NB4 (cell line): Measurements from ENCODE around the gene MICAL3.
A peak's percentile ranks its signal among the peaks of the same experiment; 100 is the strongest.

ENCODE experiments used
- DNase-seq: peaks from one replicate; pipeline ENCODE4 v3.0.0; 2010; ENCODE audit warnings: low read depth
- H3K4me3 ChIP-seq: one replicate; pipeline ENCODE4 v1.5.1; 2011; ENCODE audit warnings: mild to moderate bottlenecking, low read depth, low read length, moderate library complexity
- MAX ChIP-seq: IDR thresholded peaks from 2 replicates; pipeline ENCODE4 v1.6.1; 2011; ENCODE audit warnings: low read depth, low read length
- MYC ChIP-seq: IDR thresholded peaks from 2 replicates; pipeline ENCODE4 v1.6.1; 2011; ENCODE audit warnings: low read depth, low read length
- POLR2A ChIP-seq: IDR thresholded peaks from 2 replicates; pipeline ENCODE4 v1.6.1; 2011; ENCODE audit warnings: mild to moderate bottlenecking; ENCODE audit not compliant: insufficient read length; ENCODE audit errors: extremely low read depth
- TF ChIP-seq, protein P1 (sequence below): IDR thresholded peaks from one replicate; pipeline ENCODE4 v1.5.1; 2012; ENCODE audit warnings: low read depth, low read length

MICAL3 gene

DNA sequence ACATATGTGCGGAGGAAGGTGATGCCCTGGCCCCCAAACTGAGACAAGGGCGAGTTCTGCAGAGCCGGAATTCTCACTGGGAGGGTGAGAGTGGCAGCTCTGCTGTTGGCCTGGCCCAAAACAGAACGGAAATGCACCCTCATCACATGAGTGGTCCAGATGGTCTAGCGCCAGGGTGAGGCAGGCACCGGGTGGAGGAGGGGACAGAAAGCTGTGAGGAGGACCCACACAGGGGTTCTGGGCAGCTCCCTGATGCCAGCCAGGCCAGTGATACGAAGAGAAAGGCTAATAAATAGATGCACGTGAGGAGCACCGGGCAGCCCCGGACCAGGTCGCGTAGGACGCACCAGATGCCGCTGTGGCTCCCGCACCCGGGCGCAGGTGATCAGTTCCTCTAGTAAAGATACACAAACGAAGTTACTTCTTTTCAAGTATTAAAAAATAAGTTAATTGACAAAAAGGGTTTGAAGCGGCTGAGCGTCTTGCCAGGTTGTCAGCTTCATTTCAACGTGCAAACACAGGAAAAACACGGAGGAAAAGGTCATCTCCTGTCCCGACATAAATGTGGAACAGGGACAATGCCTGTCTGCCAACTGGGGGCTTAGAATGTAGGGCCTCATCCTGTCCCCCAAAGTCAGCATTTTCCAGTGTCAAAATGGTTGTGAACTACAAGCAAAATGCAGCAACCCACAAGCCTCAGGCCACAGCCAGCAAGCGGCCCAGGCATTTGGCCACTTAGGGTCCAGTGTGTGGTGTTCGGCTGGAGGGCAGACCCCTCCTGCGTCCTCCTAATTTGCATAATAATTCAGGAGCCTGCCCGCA lies 234.8 kb downstream of the MICAL3 start:
- no peak for TF ChIP-seq POLR2A
- TF ChIP-seq MYC, result no peak
- no peak for TF ChIP-seq MAX
- TF ChIP-seq, protein P1, sequence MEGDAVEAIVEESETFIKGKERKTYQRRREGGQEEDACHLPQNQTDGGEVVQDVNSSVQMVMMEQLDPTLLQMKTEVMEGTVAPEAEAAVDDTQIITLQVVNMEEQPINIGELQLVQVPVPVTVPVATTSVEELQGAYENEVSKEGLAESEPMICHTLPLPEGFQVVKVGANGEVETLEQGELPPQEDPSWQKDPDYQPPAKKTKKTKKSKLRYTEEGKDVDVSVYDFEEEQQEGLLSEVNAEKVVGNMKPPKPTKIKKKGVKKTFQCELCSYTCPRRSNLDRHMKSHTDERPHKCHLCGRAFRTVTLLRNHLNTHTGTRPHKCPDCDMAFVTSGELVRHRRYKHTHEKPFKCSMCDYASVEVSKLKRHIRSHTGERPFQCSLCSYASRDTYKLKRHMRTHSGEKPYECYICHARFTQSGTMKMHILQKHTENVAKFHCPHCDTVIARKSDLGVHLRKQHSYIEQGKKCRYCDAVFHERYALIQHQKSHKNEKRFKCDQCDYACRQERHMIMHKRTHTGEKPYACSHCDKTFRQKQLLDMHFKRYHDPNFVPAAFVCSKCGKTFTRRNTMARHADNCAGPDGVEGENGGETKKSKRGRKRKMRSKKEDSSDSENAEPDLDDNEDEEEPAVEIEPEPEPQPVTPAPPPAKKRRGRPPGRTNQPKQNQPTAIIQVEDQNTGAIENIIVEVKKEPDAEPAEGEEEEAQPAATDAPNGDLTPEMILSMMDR, result no peak
- H3K4me3 ChIP-seq, result no peak overlapping the region
- no peak for DNase-seq

GRCh38 chr22:17788528-17789378 lies 235.6 kb downstream of the MICAL3 start:
- DNase-seq, result no peak
- TF ChIP-seq MAX, result no peak
- TF ChIP-seq MYC, result no peak
- TF ChIP-seq POLR2A, result no peak
- TF ChIP-seq, protein P1, result peak; percentile 16
- no peak overlapping the region for H3K4me3 ChIP-seq

- TF ChIP-seq, protein P1, result no peak
- TF ChIP-seq MAX (no peak), MYC (no peak), POLR2A (no peak)
- no peak overlapping the region for H3K4me3 ChIP-seq
- DNase-seq, result peak; percentile 71
These were observed 236.5 kb downstream of the MICAL3 start for GRCh38 chr22:17787716-17788330.

DNA sequence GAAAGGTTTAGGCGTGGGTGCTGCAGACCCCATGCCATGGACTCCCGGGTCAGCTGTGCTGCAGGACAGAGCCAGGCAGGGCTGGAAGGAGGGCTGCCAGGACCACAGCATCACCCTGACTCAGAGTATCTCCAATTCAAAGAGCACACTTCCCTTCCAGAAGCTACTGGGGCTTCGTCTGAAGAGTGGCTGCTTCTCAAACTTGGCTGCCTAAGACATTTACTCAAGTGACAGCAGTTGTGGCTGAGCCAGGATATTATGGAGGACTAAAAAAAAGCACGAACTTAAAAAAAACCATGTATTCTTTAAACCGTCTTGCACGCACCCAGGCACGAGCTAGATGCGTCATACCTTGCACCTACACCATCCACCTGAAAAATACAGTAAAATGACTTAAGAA lies 237.1 kb downstream of the MICAL3 start:
- DNase-seq, result no peak
- TF ChIP-seq MAX (no peak), POLR2A (no peak), MYC (no peak)
- TF ChIP-seq, protein P1, result no peak
- H3K4me3 ChIP-seq, result no peak overlapping the region

DNA sequence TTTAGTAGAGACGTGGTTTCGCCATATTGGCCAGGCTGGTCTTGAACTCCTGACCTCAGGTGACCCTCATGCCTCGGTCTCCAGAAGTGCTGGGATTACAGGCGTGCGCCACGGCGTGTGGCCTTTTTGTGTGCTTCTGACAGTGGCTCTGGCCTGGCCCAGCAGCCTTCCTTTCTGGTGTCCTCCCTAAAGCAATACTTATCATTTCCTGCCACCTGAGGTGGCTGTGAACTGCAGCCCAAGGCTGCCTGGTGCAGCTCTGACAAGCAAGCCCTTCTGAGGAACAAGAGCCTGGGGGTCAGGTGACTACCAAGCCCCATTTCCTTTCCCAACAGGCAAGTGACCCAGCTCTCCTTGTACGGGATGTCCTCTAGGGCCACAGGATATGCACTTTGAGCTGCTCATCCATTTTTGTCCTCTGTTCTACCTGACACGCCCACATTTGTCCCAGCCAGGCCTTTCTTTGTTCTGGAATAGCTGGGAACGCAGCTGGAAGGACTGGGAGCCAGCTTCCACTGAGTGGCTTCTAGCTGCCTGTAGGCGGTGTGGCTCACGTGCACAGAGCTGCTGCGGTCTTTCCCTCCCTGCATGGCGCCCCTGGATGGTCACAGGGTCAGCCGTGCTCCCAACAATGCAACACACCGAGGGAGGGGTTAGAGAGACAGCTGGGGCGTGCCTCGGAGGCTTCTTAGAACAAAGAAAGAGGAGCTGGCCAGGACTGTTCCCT lies 237.8 kb downstream of the MICAL3 start:
- peak; percentile 45 for DNase-seq
- no peak overlapping the region for H3K4me3 ChIP-seq

More for the DNA sequence above, 237.8 kb downstream of the MICAL3 start:
- TF ChIP-seq, protein P1, result no peak
- TF ChIP-seq POLR2A, result no peak
- TF ChIP-seq MAX, result no peak
- TF ChIP-seq MYC, result no peak
